ENCODE data around the gene WDR75.

WDR75 gene

DNA sequence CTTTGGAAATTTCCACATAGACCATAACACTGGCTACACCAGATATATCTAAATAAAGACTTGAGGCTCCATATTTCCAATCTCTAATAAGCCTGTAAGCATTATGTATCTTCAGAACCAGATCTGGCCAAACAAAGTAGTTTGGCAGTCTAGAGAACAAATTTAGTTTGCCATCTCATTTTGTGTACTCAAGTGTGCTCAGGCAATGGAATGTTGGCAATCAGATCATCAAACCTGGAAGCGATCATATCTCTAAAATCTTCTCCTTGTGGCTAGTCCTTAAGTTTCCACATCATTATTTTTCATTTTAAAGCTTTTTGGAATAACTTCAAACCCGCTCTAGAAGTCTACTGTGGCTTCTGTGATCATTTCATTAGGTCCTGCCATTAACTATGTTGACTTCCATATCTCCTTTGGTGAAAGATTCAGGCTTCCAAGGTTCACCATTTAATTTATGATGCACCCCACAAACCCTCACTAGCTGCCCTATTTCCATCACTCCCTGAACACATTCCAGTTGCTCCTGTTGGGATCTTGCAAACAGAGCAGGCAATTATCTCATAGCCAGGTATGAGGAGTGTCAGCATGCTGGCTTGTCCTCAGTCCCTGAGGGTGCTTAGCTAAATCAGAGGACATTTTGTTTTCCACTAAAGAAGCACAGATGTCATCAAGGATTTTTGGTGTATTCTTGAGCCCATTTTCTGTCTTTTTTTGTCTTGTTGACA lies 46.2 kb downstream of the WDR75 start:
- ATAC-seq (replicated peaks) (no peak), DNase-seq (no peak)
- H3K27me3 Mint-ChIP-seq = peaks cover 15 to 22% of the 10 kb centered on the region in 2 donors
- no peak overlapping the region for H3K4me3 Mint-ChIP-seq
- H3K4me1 Mint-ChIP-seq (ENCODE audit: low read depth in 2 of 2) = no peaks in the 10 kb centered on the region
- no peaks in the 10 kb centered on the region for H3K36me3 Mint-ChIP-seq (ENCODE audit: insufficient read depth)
- no peaks in the 10 kb centered on the region for H3K9me3 Mint-ChIP-seq
- no peak overlapping the region for H3K27ac Mint-ChIP-seq

DNA sequence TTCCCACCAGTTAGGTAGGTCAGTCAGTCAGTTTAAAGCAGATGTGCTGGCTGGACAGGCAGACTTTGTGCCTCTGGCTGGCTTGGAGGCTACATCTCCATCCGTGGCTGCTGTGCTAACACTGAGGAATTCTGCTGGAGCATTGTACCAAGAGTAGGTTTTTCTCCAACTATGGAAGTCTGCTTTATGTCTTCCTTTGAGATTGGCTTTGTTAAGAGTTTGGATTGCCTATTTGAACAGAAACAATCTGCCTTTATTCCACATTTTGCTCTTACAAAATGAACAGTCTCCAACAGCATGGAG lies 46.7 kb downstream of the WDR75 start:
- Mint-ChIP-seq H3K36me3 (ENCODE audit: insufficient read depth) (no peaks in the 10 kb centered on the region), H3K27ac (no peak overlapping the region), H3K4me3 (no peak overlapping the region), H3K9me3 (no peaks in the 10 kb centered on the region), H3K4me1 (ENCODE audit: low read depth in 2 of 2) (no peaks in the 10 kb centered on the region), H3K27me3 (peaks cover 20 to 27% of the 10 kb centered on the region in 2 donors)
- DNase-seq (no peak), ATAC-seq (replicated peaks) (no peak)

DNA sequence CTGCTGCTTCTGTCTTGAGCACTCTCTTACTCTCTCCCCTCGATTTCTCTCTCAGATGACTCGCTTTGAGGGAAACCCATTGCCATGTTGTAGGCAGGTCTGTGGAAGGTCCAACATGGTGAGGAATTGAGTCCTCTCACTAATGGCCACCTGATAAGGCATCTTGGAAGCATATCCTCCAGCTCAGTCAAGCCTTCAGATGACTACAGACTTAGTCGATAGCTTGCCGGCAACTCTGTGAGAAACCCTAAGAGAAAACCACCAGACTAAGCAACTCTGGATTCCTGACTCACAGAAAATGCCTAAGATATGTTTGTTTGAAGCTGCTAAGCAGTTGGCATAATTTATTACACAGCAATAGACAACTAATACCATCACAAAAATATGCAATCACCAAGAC lies 51.2 kb downstream of the WDR75 start:
- no peak for DNase-seq
- H3K4me3 Mint-ChIP-seq = no peak overlapping the region
- H3K27me3 Mint-ChIP-seq = peaks cover 40 to 42% of the 10 kb centered on the region in 2 donors
- H3K9me3 Mint-ChIP-seq = no peaks in the 10 kb centered on the region
- H3K4me1 Mint-ChIP-seq (ENCODE audit: low read depth in 2 of 2) = no peaks in the 10 kb centered on the region
- H3K36me3 Mint-ChIP-seq (ENCODE audit: insufficient read depth) = no peaks in the 10 kb centered on the region
- ATAC-seq (replicated peaks) = no peak
- no peak overlapping the region for H3K27ac Mint-ChIP-seq

DNA sequence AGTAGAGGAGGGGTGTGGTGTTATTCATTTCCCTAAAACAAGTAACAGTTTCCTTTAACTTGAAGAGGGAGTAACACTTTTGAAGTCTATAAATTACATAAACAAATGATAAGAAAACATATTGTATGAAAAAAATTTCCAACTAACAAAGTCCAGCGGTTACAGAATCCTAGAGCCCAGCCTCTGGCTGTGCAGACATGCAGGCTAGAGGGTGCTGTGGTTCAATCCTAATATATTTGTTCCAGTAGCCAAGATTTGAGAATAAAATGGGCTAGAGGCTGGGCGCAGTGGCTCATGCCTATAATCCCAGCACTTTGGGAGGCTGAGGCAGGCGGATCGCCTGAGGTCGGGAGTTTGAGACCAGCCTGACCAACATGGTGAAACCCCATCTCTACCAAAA lies 56.9 kb downstream of the WDR75 start:
- no peak for ATAC-seq (replicated peaks)
- no peaks in the 10 kb centered on the region for H3K36me3 Mint-ChIP-seq (ENCODE audit: insufficient read depth)
- H3K4me1 Mint-ChIP-seq (ENCODE audit: low read depth in 2 of 2) = no peaks in the 10 kb centered on the region
- no peak for DNase-seq
- no peak overlapping the region for H3K4me3 Mint-ChIP-seq
- H3K9me3 Mint-ChIP-seq = no peaks in the 10 kb centered on the region
- H3K27me3 Mint-ChIP-seq = peaks cover 13 to 19% of the 10 kb centered on the region in 2 donors
- no peak overlapping the region for H3K27ac Mint-ChIP-seq

DNA sequence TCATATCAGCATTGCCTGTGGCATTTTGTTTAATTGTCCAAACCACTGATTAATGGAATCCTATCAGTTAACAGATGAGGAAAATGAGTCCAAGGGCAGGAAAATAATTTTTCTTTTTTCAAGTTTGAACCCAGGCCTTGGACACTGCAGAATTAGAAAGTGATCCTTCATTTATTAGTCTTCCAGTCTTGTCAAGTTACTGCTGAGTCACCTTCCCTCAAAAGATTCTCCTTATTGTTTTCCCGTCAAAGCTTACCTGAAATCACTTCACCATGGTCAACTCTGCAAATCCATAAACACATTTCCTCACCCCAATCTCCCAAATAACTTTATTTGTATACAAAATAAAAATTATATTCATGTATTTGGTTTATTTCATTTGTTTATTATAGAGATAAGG lies 57.9 kb downstream of the WDR75 start:
- no peaks in the 10 kb centered on the region for H3K9me3 Mint-ChIP-seq
- H3K36me3 Mint-ChIP-seq (ENCODE audit: insufficient read depth) = no peaks in the 10 kb centered on the region
- no peak for ATAC-seq (replicated peaks)
- H3K4me3 Mint-ChIP-seq = no peak overlapping the region
- no peak overlapping the region for H3K27ac Mint-ChIP-seq
- no peak for DNase-seq
- no peaks in the 10 kb centered on the region for H3K4me1 Mint-ChIP-seq (ENCODE audit: low read depth in 2 of 2)
- peaks cover 10 to 12% of the 10 kb centered on the region in 2 donors for H3K27me3 Mint-ChIP-seq

DNA sequence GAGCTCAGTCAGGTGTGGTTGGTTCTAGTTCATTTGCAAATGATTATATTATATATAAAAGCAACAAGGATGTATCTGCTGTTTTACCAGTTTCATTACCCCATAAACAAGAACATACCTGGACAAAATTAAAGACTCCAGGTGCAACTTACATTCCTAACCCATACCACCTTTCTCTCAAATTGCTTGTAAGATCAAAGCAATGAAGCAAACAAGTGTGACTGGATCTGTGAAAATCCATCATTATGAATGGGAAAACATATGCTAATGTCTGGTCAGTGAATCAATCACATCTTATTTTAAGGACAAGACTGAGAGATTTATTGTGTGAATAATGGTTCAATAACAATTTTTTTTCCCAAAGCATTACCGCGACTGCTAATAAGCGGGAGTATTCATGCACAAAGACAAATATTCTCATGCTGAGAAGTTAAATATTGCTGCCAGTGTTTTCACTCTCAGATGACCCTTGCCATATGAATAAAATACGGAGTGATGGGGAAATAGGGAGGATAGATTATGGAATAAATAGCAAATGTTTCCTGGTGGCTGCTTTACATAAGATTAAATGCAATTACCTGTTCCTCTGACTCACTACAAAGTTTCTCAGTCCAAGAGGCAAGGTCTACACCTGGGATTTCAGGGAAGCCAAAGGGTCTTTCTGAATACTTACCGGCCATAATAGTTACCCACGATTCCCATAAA lies 59.3 kb downstream of the WDR75 start:
- Mint-ChIP-seq H3K27me3 (peaks cover 0 to 7% of the 10 kb centered on the region in 2 donors), H3K27ac (no peak overlapping the region), H3K36me3 (ENCODE audit: insufficient read depth) (no peaks in the 10 kb centered on the region), H3K4me3 (no peak overlapping the region), H3K4me1 (ENCODE audit: low read depth in 2 of 2) (no peaks in the 10 kb centered on the region), H3K9me3 (no peaks in the 10 kb centered on the region)
- no peak for ATAC-seq (replicated peaks)
- DNase-seq = no peak

DNA sequence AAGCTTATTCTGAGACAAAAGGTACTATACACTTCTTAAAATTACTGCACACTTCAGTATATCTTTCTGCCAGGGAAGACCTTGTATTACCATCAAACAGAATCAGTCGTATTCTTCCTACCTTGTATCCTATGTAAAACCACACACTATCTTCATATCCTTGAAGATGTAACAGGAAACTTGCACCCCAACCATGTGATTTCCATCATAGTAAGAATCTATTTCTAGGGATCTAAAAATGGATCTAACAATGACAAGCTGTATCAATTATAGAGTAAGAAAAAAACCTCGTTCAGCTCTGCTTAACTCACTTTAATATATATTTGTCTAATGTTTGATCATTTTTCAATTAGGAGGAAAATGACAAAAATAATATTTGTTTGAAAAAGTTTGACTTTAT lies 60.2 kb downstream of the WDR75 start:
- ATAC-seq (replicated peaks) = no peak
- H3K27ac Mint-ChIP-seq = no peak overlapping the region
- H3K36me3 Mint-ChIP-seq (ENCODE audit: insufficient read depth) = no peaks in the 10 kb centered on the region
- DNase-seq = no peak
- H3K4me3 Mint-ChIP-seq = no peak overlapping the region
- H3K9me3 Mint-ChIP-seq = no peaks in the 10 kb centered on the region
- H3K27me3 Mint-ChIP-seq = peaks cover 0 to 6% of the 10 kb centered on the region in 2 donors
- H3K4me1 Mint-ChIP-seq (ENCODE audit: low read depth in 2 of 2) = no peaks in the 10 kb centered on the region

DNA sequence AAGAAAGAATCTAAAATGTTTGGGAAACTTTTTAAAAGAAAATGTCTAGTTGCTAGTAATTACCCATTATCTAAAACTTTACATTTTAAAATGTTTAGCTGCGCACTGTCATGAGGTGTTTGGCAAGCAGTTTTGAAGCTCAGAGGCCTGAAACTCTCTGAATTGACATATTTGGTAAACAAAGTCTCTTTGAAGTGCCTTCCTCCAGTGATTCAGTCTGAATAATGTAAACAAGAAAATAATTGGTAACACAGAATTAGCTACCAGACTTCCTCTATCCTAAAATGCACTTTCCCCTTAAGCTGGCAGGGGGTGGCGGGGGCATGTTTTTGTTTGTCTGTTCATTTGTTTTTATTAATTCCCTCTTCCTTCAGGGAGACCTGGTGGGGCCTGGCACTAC lies 61.4 kb downstream of the WDR75 start:
- H3K4me1 Mint-ChIP-seq (ENCODE audit: low read depth in 2 of 2) = no peaks in the 10 kb centered on the region
- ATAC-seq (replicated peaks) (no peak), DNase-seq (no peak)
- H3K36me3 Mint-ChIP-seq (ENCODE audit: insufficient read depth) = no peaks in the 10 kb centered on the region
- no peak overlapping the region for H3K4me3 Mint-ChIP-seq
- H3K27me3 Mint-ChIP-seq = peaks cover 0 to 5% of the 10 kb centered on the region in 2 donors
- no peaks in the 10 kb centered on the region for H3K9me3 Mint-ChIP-seq
- no peak overlapping the region for H3K27ac Mint-ChIP-seq

DNA sequence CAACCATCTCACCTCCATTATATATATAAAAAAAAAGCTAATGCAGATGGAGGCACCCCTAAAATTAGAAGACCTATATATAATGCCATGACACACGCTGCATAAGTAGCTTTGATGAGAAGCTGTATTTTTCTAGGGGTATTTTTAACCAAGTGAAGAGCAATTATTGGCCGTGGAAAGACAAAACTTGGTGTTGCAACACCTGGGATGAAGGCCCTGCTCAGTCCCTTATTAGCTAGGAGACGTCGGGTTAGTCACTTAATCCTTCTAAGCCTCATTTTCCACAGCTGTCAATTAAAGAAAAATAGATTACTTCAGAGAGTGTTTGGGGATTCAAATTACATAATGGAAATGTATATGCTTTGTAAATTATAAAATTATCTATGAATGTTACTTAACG lies 63.0 kb downstream of the WDR75 start:
- Mint-ChIP-seq H3K9me3 (peaks cover 0 to 6% of the 10 kb centered on the region in 2 donors), H3K4me3 (no peak overlapping the region), H3K27me3 (peaks cover 9 to 12% of the 10 kb centered on the region in 2 donors)

DNA sequence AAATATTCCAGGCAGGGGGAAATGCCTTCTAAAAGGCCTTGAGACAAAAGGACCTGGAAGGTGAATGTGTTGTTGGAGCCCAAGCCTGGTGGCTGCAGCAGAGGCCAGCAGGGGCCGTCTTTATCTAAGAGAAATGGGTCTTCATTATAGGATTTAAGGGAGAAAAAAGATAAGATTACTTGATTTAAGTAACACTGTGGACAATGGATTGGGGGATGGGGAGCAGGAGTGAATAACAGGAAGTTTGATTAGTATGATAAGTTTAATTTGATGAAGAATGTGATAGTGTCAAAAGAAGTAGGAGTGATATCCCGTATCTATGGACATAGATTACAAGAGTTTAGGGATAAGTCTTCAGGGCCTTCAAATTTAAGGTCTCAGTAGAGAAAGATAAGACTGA lies 64.2 kb downstream of the WDR75 start:
- Mint-ChIP-seq H3K27me3 (peaks cover 11 to 14% of the 10 kb centered on the region in 2 donors), H3K4me3 (no peak overlapping the region), H3K36me3 (ENCODE audit: insufficient read depth) (no peaks in the 10 kb centered on the region), H3K27ac (no peak overlapping the region), H3K9me3 (peaks cover 0 to 8% of the 10 kb centered on the region in 2 donors), H3K4me1 (ENCODE audit: low read depth in 2 of 2) (no peaks in the 10 kb centered on the region)
- DNase-seq = no peak
- no peak for ATAC-seq (replicated peaks)

More for the DNA sequence above, 63.0 kb downstream of the WDR75 start:
- Mint-ChIP-seq H3K4me1 (ENCODE audit: low read depth in 2 of 2) (no peaks in the 10 kb centered on the region), H3K36me3 (ENCODE audit: insufficient read depth) (no peaks in the 10 kb centered on the region), H3K27ac (no peak overlapping the region)
- no peak for ATAC-seq (replicated peaks)
- DNase-seq = no peak

DNA sequence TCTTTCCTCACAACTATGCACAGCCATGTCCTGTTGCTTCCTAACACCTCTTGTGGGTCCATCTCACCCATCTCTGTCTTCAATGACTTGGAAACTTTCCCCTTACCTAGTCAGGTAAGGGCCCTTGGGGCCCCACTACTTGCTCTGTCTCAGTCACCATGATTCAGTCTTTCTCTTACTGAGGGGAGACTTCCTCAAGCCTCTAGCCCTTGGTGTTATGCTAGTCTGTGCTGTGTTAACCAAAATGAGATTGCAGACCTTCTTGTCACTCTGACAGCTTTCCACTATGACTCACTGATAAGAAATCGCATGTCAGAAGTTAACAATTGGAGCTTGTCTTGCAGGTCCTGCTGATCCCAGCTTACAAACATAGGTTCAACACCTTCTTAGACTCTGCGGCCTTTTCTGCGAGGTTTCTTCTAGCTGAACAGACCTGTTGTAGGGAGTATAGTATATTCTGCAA lies 65.3 kb downstream of the WDR75 start:
- peaks cover 11 to 14% of the 10 kb centered on the region in 2 donors for H3K27me3 Mint-ChIP-seq
- H3K36me3 Mint-ChIP-seq (ENCODE audit: insufficient read depth) = no peaks in the 10 kb centered on the region
- H3K27ac Mint-ChIP-seq = no peak overlapping the region
- ATAC-seq (replicated peaks) (no peak), DNase-seq (no peak)
- peaks cover 0 to 8% of the 10 kb centered on the region in 2 donors for H3K9me3 Mint-ChIP-seq
- no peaks in the 10 kb centered on the region for H3K4me1 Mint-ChIP-seq (ENCODE audit: low read depth in 2 of 2)
- no peak overlapping the region for H3K4me3 Mint-ChIP-seq

DNA sequence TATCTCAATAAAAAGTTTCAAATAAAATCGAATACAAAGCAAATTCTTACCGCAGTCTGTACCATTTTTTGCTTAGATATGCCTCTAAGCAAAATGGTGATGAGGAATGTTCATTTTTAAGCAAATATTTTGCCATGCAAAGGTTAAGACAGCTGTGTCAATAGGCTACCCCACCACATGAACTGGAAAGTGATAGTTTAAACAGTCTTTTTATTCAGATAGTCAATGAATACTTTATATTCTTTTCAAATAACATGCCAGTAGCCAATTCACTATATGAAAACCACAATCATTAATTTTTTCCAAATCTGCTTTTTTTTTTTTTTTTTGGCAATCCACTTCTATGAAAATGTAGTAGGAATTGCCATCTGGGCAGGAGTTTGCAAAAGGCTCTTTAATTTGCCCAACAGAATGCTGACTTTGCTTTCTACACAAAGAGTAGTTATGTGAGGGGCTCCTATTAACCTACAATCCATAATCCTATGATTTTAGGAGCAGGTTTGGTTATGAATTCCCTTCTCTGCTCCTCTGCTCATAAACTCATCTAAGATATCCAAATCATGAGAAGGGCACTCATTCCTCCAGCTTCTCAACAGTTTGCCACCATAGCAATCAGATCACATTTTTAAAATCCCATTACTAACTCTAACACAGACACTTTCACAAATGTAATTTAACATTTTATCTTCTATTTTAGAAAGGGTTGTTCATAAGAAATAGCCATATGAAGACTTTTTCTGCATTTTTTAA lies 70.1 kb downstream of the WDR75 start:
- Mint-ChIP-seq H3K27me3 (peaks cover 11 to 28% of the 10 kb centered on the region in 2 donors), H3K36me3 (ENCODE audit: insufficient read depth) (no peaks in the 10 kb centered on the region), H3K9me3 (peaks cover 0 to 8% of the 10 kb centered on the region in 2 donors), H3K4me1 (ENCODE audit: low read depth in 2 of 2) (no peaks in the 10 kb centered on the region), H3K4me3 (no peak overlapping the region), H3K27ac (no peak overlapping the region)
- DNase-seq (no peak), ATAC-seq (replicated peaks) (no peak)

DNA sequence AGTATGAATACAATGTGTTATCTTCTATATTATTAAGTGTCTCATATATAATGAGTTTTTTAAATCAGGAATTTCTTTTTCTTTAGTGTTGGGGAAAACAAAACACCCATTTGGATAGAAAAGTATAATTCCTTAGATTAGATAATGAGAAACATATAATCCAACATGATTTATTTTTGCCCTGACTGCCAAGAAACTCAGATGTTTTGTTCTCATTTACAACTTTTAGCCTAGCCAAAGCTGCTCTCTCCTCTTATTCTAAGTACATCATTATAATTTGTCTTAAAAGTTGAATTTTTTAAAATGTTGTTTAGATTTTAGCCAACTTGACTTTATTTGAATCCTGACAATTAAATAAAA lies 70.7 kb downstream of the WDR75 start:
- H3K4me1 Mint-ChIP-seq (ENCODE audit: low read depth in 2 of 2) = no peaks in the 10 kb centered on the region
- H3K36me3 Mint-ChIP-seq (ENCODE audit: insufficient read depth) = no peaks in the 10 kb centered on the region
- peaks cover 11 to 25% of the 10 kb centered on the region in 2 donors for H3K27me3 Mint-ChIP-seq
- no peak overlapping the region for H3K4me3 Mint-ChIP-seq
- ATAC-seq (replicated peaks) (no peak), DNase-seq (no peak)
- H3K9me3 Mint-ChIP-seq = peaks cover 0 to 8% of the 10 kb centered on the region in 2 donors
- no peak overlapping the region for H3K27ac Mint-ChIP-seq

DNA sequence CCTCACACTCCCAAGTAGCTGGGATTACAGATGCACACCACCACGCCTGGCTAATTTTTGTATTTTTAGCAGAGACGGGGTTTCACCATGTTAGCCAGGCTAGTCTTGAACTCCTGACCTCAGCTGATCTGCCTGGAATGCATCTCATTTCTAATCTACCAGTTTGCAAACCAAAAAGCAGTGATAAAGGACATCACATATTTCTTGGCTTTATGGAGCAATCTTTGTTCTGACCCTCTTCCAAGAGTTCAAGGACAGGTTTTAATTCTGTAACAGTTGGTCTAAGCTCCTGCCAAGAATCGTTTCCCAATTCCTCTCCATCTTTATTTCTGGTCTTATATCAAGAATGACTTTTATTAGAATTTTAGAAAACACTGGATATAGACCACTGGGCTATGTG lies 71.6 kb downstream of the WDR75 start:
- peaks cover 0 to 8% of the 10 kb centered on the region in 2 donors for H3K9me3 Mint-ChIP-seq
- no peak overlapping the region for H3K4me3 Mint-ChIP-seq
- ATAC-seq (replicated peaks) (no peak), DNase-seq (no peak)
- no peaks in the 10 kb centered on the region for H3K4me1 Mint-ChIP-seq (ENCODE audit: low read depth in 2 of 2)
- no peaks in the 10 kb centered on the region for H3K36me3 Mint-ChIP-seq (ENCODE audit: insufficient read depth)
- H3K27ac Mint-ChIP-seq = no peak overlapping the region
- H3K27me3 Mint-ChIP-seq = peaks cover 11 to 33% of the 10 kb centered on the region in 2 donors
